Adrenal gland (tissue), 5 donors: Measurements from ENCODE around the gene UCHL3.

Experiments
- CTCF ChIP-seq, 6 experiments: fragments of 450-650 bp in 4 of 6; fragments of 200-600 bp in 2 of 6; sonication (generic) in 1 of 6; IDR thresholded peaks; 1 replicate in 5 of 6; 2 replicates in 1 of 6; pipeline versions ENCODE4 v1.5.1 to v1.8.0; 2016 to 2021; ENCODE audit warnings: antibody characterized with exemption in 6 of 6, mild to moderate bottlenecking in 2 of 6, moderate library complexity in 1 of 6
- POLR2A ChIP-seq, 2 donors: fragments of 450-650 bp; IDR thresholded peaks; one replicate each; pipeline ENCODE4 v1.6.1; 2017; ENCODE audit warnings: antibody characterized with exemption in 2 of 2, mild to moderate bottlenecking in 2 of 2, moderate library complexity in 1 of 2
- donor health status: DM: no; HTN: no; CAD: no.

- TF ChIP-seq CTCF (IDR thresholded peaks at IDR 0.05) (no peak), POLR2A (IDR thresholded peaks at IDR 0.05) (no peak)
These were observed 101.4 kb downstream of the UCHL3 start for GRCh38 chr13:75651013-75651412.
